GM19240 (cell line): ENCODE data around the gene AP2M1.

Source experiments
- DNase-seq: peaks from one replicate; pipeline ENCODE4 v3.0.0; 2011; ENCODE audit warnings: low spot score; ENCODE audit not compliant: insufficient read length

Gene AP2M1

DNA sequence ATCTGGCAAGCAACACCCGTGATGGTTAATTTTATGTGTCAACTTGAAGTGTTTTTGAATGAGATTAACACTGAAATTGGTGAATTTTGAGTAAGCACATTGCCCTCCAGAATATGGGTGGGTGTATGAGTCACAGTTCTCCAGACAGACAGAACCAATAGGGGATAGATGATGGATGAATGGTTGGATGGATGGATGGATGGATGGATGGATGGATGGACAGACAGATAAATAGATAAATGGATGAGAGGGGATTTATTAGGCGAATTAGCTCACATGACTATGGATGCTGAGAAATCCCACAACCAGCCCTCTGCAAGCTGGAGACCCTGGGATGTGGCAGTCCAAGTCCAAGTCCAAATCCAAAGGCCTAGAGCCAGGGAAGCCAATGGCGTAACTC, 49.3 kb downstream of the AP2M1 start:
- no peak for DNase-seq

DNA sequence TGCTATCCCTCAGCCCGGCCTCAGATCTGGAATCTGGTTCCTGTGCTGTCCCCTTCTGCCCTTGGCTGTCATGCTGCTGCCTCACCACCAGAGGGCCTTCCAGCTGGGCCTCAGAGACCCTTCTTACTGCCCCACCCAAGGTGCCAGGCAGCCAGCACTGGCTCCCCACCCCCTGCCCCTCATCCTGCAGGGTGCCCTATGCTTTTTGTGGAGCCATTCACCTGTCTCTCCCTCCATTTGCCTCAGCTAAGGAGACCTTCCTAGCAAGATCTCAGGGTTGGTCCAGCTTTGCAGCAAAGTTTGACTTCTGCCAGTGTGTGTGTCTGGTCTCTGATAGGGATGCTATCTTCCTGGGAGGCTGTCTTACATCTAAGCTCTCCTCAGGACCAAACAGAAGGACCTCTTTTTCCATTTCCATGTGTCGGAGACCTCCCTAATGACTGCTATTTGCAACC, 52.9 kb downstream of the AP2M1 start:
- peak; percentile 78 for DNase-seq

DNA sequence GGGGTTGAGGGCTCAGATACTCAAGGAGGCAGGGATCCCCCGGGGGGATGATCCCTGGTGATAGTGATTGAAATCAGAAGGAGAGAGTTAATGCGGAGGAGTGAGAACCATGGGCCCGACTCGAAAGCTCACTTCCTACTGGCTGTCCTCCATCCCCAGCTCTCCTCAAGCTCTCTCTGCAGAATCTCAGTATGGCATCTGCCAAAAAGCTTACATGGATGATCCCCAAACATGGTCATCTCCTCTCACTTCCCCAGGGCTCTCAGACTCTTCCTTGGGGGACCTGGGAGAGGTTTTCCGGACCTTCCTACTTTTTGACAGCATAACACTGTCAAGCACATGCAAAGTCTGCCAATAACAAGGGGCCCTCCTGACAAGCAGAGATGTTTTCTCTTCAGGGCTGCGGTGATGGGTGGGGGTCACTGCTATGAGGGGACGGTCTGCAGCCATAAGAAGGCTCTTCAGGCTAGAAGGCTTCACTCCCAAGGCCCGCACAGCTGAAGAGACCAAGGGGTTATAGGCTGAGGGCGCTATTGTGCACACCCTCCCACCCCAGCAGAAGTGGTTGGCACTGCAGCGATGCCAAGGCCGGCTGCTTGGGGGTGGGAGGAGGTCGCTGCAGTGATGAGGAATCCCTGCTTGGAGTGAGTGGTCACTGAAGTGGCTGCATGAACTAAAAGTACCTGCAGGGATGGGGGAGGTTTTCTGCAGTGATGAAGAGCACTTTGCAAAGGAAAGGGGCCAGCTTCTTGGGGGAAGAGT, 53.9 kb downstream of the AP2M1 start:
- no peak for DNase-seq

DNA sequence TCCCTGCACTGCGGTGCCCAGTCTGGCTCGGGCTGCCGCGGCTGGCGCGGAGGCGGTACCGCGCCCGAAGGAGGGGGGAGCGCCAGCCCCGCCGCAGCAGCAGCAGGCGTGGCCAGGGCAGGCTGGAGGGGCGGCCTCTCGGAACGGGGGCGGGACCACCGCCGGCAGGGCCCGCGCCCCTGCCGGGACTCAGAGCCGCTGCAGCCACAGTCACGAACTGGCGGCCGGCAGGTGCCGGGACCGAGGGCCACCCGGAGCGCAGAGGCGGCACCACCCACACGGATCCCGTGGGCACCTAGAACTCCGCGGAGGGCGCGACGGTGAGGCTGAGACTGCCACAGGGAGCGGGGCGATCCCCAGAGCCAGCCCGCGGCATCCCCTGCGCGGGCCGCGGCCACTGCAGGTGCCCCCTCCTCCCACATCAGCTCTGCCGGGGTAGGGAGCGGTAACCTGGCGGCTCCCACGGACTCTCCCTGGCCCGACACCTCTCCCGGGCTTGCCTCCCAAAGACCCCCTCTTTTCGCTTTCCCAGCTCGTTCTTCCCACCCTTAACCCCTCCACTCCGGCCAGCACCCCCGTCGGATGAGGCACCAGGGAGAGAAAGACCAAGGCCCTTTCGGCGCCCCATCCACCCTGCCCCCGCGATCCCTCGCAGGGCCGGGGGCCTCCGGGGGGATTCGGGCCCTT, 54.9 kb downstream of the AP2M1 start, which contains the start of gene VWA5B2:
Gene VWA5B2 (plus strand): TSS at position 192 of the 687 bp plus-strand sequence. CDS start 944 bp downstream, outside the sequence.
- DNase-seq, result peak; percentile 95

DNA sequence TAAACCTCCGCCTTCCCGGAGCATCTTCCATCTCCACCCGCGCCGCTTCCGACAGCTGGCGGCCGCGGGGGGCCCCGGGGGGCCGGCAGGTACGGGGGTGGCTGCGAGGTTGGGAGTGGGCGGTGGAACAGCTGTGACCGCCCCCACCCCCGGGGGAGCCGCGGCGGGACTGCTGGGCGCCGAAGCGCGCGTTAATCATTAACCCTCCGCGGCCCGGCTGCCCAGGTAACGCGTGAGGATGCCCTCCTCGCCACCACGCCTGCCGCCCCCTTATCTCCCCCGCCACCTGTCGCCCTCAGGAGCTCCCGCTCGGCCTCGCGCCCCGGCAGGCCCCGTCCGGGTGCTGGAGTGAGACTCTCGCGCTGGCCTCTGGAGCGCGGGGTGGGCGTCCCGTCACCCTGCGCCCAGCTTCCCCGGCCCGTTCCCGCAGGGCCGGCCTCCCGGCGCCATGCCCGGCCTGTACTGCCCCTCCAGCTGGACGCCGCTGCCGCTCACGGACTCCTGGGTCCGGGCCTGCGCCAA, 55.5 kb downstream of the AP2M1 start:
- DNase-seq, result no peak

DNA sequence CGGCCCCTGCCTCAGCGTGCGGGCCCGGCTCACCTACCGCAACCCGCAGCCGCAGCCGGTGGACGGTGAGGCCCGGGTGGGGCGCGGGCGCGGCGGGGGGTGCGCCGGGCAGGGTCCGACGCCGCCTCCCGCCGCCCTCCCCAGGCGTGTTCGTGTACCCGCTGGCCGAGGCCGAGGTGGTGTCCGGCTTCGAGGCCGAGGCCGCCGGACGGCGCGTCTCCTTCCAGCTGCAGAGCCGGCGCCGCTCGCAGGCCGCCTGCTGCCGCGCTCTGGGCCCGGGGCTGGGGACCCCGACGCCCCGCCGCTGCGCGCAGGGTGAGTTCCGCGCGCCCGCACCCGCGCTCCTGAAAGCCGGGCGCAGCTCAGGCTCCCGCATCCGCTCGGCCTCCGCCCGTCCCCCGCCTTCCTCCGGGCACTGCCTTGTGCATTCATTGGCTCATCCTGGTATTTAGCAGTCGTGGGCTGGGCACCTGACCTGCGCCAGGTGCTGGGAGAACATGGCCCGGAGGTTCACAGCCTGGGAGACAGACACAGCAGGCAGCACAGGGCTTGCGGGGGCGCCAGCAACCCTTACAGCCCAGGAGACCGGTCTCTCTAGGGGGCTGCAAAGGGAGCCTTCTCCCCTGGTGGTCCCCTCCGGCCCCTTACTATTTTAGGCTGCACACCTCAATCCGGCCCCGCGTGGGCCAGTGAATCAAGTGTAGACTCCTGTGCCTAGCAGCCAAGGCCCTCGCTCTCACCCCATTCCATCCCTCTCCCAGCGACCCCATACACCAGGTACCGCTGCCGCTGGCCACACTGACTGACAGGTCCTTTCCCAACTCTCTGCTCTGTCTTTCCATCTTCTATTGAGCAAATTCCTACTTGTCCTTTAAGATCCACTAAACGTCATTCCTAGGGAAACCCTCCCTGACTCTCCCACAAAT, 56.2 kb downstream of the AP2M1 start:
- no peak for DNase-seq

DNA sequence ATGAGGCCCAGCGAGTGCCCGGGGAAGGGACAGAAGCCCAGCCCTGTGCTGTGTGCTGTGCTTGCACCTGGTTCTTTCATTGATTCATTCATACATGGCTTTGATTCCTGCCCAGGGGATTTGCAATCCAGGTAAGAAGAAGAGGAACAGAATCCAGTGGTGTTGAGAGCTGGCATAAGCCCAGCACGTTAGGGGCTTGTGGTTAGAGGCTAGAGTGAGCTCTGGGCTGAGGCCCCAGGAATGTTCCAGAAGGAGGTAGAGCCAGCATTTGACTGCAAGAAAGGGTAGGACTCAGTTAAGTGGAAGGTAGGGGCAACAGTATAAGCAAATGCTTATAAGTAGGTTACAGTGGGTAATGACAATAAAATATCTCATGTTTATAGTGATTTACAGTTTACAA, 57.0 kb downstream of the AP2M1 start:
- no peak for DNase-seq

DNA sequence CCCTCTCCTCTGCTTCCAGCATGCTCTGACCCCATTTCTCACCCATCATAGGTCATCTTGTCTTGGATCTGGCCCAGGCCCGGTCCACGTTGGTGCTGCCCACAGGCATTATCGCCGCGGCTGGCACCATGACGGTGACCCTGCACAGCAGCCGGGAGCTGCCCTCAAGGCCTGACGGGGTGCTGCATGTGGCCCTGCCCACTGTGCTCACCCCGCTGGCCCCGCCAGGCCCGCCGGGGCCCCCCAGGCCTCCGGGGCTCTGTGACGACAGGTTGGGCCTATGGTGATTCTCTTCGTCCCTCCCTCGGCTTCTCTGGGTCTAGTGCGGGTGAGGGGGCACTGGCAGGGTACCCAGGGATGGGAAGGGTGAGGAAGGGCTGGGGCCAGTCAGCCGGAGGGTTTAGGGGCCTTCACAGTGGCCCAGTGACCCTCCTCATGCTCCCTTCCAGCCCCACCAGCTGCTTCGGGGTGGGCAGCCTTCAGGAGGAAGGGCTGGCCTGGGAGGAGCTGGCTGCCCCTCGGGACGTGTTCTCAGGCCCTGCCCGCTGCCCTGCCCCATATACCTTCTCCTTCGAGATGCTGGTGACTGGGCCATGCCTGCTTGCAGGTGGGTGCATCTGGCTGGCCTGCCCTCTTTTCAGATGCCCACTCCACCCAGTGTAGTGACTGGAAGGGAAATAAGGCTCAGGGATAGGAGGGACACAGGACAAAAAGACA, 58.6 kb downstream of the AP2M1 start:
- DNase-seq, result no peak
